HPDE6-E6E7 (cell line): ENCODE data around the gene MAB21L2.

Experiments
- DNase-seq: peaks from one replicate; pipeline ENCODE4 v3.0.0; 2011; ENCODE audit warnings: missing footprints; ENCODE audit errors: extremely low spot score

MAB21L2 gene

DNA sequence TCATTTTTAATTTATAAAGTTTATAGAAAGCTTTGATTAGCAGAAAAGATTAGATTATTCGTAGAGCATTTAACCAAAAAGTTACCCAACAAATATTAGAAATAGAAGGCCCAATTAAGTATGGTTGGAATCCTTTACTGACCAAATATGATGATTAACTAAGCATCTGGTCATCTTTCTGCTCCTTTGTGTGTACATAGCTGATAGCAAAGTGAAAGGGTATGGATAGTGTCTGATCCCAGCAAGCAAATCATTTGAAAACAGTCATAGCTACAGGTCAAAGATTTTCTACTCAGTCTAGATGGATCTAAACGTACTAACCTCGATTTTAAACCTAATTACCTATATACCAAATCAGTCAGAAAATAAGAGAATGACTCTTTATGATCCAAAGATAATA lies 7.3 kb upstream of the MAB21L2 start:
- DNase-seq, result no peak

DNA sequence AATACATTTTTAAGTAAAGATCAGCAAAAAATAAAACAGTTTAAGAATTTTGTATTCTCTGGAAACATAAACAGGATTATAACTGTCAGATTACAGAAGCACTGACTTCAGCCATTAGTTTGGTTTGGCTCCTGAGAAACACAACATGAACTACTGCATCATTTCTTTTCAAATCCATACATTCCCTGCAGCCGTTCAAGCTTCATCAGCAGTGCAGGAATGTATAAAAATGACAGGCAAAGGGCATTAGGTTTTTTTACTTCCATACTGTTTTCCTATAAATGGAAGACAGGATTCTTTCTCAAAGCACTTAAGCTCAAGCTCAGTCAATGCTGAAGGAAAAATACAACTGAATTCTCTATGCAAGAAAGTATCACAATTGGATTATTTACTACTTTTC lies 4.2 kb upstream of the MAB21L2 start:
- no peak for DNase-seq

DNA sequence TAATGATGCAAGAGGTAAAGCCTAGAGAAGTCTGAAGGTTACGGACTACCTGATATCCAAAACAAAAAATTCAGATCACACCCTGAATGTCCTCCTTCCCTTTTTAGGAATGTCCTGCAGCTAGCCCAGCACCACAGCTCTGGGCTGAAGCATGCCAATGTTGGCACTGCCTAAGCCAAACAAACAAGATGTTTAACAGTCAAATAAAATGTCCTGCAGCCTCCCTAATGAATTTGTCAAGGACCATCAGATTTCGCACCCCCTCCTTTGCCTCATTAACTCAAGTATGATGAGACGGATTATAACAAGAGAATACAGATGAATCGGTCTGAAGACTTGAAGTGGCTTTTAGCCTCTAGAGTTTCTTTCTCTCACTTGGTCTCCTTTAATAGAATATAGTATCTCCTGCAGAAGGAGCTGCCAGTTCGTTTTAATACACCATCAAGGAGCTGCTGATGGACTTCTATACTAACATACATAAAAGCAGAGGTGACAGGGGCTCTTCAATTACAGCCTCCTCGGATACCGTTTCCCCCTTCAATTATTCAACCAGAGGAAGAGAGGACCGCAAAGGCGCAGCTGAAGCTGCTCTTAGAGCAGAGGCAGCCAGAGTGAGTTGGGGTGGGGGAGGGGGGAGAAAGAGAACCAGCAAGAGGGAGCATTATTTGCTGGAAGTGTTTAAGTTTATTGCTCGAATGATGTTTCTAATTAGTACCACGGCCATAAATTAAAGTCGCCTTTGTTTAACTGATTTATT lies 3.0 kb upstream of the MAB21L2 start:
- DNase-seq, result no peak

DNA sequence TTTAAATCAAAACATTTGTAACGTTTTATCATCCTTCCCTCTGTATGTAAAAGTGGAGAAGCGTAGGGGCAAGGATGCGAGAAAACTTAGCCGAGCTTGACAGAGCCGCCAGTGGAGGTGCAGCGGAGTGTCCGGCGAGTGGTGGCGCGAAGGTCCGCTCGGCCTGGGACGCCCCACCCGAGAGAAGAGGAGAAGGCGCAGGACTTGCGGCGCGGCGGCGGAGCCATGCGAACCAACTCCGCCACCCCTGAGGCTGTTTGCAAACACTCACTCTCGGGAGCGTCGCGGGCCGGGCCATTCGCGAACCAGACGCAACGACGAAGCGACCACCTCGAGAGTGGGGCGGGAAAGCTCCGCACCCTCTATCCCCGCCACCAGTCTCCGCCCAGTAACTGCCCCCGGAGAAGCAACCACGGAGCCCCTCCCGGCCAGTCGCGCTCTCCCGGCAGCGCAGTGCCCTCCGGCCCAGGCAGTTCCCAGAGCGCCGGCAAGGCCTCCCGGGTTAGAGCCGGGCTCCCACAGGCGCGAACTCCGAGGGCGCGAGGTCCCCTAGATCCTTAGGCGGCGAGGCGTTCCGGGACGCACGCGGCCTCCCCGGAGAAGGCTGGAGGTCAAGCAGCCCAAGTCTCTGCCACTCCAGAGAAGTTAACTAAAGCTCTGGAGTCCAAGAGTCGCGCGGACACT lies 2.3 kb upstream of the MAB21L2 start:
- no peak for DNase-seq

DNA sequence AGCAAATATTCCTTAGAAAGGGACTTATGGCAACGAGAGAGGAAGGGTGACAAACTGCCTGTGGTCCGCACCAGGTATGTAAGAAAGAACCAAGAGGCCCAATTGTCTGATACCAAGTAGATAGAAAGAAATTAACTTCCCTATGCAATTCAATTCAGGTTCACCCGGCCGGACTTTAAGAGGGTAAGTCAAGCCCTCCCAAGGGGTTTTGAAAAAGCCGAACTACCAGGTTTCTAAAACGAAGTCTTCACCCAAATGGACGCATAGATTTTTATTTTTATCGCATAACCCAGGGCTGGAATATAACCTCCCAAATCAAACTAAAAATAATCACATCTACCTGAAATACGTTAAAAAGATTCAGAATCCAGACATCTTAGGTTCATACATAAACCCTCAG lies 1.6 kb upstream of the MAB21L2 start:
- DNase-seq, result no peak

DNA sequence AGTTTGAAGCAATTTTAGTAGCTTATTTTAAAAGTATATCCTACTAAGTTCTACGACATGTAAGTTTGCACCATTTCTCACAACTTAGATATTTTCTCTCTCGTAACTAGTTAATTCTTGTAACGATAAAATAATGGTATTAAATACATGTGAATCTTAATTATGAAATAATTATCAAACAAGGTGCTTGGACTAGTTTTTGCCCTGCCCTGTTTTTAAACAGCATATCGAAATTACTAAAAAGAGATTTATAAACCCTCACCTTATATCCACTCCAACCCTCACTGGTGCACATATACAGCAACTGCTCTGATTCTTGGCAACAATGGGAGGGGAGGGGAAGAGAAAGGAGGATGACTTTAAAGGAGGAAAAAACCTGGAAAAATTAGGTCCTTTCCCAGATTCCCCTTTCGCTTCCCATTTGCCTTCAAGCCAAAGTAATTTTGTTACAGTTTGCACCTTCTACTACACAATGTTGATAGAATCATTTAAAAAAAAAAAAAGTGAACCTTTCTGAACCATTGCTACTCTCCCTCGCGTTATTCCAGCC lies 820 bp upstream of the MAB21L2 start:
- DNase-seq, result no peak

DNA sequence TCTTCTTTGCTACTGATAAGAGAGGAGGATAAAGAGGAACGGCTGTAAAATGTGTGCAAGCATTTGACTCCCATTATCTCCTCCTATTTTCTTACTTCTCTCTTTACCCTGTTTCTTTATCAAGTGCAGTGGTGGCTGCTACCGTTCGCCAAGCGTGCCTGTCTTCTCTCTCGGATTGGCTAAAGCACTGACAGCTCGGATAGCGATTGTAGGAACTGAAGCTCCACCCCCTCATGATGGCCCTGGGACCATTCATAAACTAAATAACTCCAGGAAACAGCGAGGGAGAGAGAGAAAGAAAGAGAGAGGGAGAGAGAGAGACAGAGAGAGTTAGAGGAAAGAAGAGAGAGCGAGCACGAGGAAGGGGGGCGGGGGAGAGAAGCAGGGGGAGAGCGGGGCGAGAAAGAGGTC lies 305 bp upstream of the MAB21L2 start:
- no peak for DNase-seq

DNA sequence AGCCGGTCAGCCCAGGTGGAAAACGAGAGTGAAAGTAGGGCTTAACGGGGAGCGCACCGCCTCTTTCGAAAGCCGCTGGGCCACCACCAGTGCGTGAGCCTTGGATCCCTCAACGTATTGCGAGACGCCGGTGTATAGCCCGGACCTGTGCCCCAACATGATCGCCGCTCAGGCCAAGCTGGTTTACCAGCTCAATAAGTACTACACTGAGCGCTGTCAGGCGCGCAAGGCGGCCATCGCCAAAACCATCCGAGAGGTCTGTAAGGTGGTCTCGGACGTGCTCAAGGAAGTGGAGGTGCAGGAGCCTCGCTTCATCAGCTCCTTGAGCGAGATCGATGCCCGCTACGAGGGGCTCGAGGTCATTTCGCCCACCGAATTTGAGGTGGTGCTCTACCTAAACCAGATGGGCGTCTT lies 929 bp downstream of the MAB21L2 start:
- DNase-seq, result no peak

DNA sequence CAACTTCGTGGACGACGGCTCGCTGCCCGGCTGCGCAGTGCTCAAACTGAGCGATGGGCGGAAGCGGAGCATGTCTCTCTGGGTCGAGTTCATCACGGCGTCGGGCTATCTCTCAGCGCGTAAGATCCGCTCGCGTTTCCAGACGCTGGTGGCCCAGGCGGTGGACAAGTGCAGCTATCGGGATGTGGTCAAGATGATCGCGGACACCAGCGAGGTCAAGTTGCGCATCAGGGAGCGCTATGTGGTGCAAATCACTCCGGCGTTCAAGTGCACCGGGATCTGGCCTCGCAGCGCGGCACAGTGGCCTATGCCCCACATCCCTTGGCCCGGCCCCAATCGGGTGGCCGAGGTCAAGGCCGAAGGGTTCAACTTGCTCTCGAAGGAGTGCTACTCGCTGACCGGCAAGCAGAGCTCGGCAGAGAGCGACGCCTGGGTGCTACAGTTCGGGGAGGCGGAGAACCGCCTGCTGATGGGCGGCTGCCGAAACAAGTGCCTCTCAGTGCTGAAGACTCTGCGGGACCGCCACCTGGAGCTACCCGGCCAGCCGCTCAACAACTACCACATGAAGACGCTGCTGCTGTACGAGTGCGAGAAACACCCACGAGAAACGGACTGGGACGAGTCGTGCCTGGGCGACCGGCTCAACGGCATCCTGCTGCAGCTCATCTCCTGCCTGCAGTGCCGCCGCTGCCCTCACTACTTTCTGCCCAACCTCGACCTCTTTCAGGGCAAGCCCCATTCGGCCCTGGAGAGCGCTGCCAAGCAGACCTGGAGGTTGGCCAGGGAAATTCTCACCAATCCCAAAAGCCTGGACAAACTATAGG lies 1.5 kb downstream of the MAB21L2 start:
- DNase-seq, result no peak

DNA sequence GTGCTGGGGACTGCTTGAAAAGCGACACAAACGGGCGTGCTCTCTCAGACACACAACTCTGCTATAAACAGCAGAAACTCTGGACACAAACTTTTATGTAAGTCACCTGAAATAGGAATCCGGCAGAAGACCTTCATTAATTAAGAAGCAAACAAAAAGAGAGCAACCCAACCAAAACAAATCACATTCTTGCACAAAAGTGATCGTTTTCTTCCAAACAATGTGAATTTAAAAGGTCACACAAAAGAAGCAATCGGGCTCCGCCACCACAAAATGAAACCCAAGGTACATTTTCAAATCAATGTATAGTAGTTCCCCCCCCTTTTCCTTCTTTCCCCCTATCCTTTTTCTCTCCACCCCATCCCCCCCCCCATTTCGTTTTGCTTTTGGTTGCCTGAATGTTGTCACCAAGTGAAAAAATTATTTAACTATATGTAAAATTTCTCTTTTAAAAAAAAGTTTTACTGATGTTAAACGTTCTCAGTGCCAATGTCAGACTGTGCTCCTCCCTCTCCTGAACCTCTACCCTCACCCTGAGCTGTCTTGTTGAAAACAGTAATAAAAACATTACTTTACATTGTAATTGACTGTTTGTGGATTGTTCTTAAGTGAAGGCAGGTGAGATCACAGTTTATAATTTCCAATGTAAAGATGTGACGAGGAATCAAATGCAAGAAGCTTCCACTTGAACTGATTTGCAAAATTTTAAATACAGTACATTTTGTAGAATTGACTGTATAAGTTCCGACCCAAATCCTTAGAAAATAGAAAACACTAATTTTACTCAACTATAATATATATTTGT lies 2.4 kb downstream of the MAB21L2 start:
- no peak for DNase-seq

DNA sequence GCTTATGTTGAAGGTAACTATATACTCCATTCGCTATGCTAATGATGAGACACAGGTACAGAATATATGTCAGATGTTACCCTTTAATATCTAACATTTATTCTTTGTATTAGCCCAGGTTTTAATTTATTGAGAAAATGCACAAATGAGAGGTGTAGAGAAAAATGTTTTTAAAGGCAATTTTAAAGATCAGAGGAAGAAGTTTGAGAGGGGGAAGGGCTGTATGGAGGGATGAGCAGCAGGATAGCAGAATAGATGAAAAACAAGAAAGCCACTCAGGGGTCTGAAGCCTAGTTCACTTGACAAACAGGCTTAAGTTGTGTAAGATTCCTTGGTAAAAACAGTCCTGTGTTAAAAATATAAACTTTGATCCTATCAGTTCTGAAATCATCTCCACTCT lies 3.7 kb downstream of the MAB21L2 start:
- DNase-seq, result no peak

DNA sequence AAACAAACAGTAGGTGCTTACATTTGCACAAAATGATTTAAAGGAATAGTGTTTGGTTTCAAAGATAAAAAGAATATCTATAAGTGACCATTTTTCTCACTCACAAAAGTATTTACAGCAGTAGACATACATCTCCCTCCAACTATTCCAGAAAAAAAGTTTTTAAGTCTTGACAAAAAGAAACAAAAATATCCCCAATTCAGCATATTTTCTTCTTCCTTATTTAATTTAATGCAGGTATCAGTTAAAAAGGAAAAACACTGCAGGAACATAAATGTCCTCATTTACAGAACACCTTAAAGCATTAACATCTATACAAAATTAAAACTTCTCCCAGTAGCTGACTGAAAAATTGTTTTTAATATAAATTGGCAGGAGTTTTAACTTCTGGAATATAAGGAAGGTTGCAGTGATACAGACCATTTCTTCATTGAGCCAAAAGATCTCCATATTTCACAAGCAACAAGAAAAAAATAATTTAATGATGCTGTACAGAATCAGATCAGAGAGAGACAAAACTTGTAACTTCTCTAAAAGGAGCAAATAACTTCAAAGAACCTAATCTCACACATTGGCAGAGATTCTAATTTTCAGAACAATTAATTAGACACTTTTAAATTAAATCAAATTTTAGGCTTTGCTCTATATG lies 4.3 kb downstream of the MAB21L2 start:
- no peak for DNase-seq

DNA sequence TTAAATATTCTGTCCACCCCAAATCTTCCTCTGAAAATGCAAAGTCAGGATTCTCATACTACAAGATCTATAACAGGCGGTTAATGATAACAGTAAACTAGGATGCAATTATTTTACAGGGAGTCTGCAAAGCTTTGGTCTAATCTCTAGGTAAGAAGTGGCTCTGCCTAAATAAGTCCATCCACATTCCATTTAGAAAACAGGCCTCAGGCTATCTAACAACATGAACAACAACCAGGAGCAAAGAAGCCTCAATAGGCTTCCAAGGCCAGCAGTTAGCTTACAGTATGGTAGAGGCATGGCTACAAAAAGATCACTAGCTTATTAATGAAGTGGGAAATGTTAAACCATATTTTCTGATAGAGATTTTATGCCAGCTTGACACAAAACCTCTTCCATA lies 6.4 kb downstream of the MAB21L2 start:
- no peak for DNase-seq

DNA sequence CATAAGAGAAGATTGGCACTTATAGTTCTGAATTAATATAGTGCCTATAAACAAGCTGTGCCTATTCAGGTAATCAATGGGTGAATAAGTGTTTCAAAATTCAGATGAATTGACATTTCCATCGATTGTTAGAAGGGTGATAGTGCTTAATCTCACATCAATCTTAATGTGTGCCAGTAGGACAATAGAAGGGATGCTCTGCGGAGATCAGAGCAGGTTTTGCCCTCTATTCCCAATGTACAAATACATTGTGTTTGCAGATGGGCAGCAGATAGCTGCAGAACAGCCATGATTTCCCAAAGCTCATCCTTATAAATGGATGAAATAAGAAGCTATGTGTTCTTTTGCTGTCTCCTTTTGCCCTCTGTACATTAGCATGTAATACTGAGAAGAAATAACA lies 7.2 kb downstream of the MAB21L2 start:
- no peak for DNase-seq

DNA sequence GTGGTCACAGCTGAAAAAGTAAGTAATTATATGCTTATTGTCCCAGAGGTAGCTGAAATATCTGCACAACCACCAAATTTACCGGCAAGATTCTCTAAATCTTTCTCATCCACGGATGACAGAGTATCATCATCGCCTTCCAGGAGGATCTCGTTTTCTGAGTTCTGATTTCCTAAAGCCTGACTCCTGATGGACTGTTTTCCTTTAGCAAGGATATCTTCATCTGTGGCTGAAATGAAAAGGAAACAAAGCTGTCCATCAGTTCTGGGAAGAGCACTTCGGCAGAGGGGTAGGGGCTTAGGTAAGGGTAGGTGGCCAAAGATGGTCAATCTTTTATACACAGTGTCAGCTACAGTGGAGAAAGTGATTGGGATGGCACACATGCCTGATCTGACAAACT lies 8.7 kb downstream of the MAB21L2 start:
- no peak for DNase-seq

DNA sequence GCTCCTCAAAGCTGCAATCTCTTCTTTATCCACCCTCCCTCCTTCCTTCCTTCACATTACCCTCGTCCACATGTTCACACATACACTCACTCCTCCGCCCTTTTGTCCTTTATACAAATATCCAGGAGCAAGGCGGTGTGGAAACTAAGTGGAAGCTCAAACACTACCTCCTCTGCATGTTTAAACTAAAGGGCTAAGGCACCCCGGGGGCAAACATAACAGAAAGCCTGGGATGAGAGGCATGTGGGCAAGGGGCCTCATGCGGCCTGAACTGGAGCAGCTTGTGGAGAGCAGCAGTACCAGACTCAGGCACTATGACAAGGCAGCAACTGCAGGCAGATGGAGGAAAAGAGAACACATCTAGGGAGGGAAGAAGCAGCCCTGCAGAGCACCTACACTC lies 9.5 kb downstream of the MAB21L2 start:
- DNase-seq, result no peak

DNA sequence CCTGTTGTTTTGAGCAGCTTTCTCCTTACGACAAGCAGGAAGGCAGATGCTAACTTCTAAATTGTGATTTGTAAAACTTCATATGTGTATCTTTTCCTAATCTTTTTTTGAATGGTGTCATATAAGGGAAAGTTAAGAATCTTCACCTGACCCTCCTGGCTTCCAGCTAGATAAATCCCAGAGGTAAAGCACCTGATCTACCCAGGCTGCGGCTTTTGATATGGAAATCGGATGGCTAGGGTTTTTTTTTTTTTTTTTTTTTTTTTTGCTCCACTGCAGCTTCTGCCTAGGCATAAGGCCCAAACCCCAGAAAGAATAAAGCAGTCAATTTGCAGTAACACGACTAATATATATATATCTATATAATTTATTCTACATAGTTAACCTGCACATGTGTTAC lies 10.0 kb downstream of the MAB21L2 start:
- DNase-seq, result no peak

DNA sequence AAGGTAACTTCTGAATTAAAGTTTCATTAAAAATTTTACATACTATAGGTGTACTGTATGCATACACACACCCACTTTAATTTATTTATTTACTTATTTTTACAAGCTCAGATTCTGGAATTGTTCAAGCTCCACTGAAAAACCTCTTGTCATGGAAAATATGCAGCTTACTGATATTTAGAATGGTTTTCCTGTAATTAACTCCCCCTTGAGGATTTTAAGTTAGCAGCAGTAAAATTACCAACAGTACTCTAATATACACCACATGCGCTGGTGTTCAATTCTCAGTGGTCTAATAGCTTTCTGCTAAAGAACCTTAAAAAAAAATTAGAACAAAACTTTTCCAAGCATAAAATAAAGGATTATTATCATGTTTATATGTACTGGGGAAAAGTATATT lies 12.0 kb downstream of the MAB21L2 start:
- no peak for DNase-seq

DNA sequence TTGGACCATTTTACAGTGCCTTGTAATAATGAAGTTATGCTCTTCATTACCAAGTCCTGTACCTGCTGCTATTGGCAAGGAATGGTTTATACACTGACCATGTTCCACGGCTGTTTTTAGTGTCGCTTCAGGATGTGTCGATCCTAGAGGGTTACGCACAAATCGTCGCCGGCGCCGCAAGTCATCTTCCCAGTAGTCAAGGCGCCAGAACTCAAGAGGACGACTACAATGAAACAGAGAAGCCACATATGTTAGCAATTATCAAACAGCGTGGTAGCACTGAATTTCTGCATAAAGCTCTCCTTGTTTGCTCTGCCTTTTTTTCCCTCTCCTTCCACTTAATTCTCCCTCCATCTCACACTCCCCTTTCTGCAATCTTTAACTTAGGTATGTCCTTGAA lies 17.0 kb downstream of the MAB21L2 start:
- DNase-seq, result no peak

DNA sequence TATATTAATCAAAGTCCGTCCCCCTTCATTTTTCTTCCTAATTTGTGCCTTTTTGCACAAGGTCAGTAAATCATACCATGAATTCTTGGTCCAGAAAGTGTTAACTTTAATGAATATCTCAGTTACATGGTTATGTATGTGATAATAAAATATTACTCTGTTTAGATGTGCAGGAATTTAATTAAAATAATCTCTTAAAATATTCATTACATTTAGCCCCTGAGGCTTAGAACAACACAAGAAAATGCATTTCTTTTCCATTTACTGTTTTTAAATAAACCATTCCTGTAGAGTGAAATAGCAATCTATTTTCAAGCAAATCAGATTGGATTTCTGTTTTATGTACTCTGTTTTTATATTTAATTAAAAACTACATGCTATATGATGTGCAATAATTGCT lies 17.6 kb downstream of the MAB21L2 start:
- no peak for DNase-seq

DNA sequence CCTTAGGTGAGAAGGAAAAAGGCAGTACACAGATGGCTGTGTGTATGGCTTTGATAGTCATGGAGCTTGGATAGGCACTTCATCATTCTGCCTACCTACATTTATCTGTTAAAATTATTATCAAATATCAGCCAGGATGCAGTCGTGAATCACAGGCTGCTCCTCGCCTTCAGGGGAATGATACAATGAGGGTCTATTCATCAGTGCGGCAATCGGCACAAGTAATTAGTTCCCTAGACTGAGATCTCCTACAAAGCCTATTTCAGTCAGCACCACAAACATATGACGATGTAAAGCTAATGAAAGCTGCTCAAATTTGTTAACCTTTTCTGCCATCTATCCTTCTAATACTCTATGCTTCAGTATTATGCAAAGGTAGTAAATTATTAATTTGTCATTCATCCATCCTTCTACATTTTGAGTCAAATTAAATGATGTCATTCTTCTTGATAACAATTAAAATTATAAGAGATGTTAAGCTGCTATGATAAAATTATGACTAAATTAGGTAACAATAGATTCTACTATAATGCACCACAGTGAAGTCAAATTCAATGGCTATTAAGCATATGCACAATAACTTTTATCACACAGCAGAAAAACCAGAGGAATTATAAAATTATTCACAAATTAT lies 19.0 kb downstream of the MAB21L2 start:
- DNase-seq, result no peak
